Inflammatory macrophage treated with lipopolysaccharide for 4 hours (primary cell): ENCODE results near the gene FEM1C.
A peak's percentile ranks its signal among the peaks of the same experiment; 100 is the strongest.

ENCODE experiments used
- DNase-seq: peaks from one replicate; pipeline ENCODE4 v3.0.0-alpha.2; 2020

Gene FEM1C

DNA sequence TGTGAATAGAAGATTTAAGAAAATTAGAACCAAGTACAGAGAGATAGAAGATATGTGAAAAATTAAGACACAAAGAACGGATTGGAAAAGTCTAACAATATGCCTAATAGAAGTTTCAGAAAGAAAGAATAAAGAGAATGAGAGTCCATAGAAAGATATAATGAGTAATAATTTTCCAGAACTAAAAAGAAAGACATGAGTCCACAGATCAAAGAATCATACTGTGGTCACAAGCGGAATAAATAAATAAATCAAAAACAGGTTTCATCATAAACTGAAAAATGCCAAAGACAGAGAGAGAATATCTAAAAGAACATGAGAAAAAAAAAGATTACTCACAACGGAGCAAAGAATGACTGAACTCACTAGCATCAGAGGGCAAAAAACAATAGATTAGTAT, 32.9 kb downstream of the FEM1C start:
- DNase-seq: no peak

DNA sequence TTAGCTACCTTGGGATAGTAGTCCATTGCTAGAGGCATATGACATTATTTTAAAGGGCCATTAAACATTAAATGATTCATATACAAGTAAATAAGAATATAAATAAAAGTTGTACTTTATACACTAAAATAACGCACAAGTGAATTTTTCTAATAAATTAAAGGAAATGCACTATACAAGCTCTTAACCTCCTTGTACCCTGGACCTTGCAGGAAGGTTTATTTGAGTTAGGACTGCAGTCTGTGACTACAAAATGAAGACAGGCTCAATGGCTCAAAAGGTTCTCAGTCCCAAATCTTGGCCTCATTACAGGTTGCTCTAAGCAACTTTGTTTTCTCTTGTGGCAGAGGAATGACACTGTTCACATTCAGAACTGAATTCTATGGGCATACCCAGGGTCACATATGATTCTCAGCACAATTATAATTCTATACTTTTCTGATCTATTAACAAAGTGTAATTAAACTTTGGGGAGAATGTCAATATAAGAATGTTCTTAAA, 34.4 kb downstream of the FEM1C start:
- no peak for DNase-seq

DNA sequence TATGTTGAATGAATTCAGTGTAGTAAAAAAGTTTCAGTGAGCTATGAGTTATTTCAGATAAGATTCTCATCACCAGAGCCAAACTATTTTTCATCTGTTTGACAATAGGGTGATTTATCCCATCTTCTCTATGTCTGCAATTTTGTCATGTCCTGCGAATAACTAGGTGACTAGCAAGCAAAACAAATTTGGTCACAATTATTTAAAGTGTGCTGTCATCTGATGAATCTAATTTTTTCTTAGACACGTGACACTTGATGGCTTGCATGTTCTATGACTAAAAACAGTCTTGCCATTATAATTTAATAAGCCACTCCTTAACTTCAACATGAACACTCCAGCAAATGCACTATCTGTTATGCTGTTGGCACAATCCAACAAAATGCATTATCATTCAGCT, 35.0 kb downstream of the FEM1C start:
- no peak for DNase-seq

DNA sequence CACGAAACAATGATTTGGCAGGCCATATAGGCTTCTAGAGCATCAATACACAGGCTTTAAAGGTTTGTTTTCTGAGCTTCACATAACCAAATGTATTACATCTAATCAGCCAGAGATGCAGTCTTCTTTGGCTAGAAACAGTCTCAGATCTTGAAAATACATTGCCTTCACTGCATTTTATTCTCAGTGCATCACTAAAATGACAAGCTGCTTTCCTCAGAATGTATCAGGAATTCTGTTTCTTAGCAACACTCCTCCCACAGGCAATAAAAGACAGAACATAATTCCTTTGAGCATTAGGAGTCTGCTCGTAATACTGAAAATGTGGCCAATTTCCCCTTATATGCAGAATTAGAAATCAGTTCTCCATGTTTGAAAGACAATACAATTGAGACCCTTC, 36.9 kb downstream of the FEM1C start:
- no peak for DNase-seq

DNA sequence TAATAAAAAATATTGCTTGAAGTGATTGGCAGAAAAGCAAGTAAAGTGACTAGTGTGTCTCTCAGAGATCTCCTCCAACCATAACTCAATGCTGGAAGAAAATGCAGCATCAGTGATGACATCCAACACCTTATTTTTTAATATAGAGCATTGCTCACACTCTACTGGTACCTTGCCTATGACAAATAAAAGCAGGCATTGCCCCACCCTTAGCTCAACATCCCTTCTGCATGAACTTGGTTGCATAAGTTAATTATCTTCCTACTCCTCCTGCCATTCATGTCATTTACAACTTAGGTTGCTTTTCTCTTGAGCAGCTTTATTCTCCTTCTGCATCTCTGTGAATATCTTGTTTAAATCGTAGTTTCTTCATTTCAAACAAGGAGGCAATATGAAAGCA, 41.2 kb downstream of the FEM1C start:
- DNase-seq: no peak

DNA sequence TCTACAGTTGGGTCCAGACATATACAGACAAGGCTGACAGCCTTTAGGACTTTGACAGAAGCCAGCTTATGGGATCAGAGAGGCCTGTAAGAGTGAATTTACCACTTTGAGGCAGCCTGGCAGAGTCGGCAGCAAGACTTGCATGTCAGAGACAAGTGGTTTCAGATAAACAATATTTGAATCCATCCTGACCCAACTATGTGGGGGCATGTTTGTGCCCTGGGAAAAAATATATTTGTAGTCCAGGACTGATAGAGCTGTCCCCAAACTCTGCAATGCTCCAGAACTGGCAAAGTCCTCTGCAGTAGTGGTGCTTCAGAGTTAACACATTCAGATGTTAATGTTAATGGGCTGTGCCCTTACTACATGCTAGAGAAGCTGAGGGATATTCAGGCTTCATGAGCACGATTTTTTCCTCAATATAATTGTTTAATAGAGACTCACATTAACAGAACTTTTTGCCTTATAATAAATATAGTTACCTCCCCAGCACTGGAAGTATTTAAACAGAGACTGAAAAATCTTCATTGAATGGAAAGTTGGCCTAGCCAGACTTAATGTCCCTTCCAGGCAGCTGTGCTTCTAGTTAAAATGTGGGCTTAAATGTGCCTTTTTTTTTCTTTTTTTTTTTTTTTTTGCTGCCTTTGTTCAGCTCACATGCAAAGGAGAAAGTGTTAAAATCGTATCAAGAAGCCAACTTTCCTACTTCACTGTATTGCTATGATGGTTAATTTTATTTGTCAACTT, 42.9 kb downstream of the FEM1C start:
- DNase-seq: no peak

DNA sequence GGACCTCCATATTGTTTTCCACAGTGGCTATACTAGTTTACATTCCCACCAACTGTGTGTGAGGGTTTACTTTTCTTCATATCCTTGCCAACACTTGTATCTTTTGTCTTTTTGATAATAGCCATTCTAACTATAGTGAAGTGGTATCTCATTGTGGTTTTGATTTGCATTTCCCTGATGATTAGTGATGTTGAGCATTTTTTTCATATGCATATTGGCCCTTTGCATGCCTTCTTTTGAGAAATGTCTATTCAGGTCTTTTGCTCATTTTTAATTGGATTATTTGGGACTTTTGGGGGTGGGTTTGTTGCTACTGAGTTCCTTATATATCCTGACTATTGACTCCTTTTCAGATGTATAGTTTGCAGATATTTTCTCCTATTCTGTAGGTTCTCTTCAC, 44.4 kb downstream of the FEM1C start:
- no peak for DNase-seq

DNA sequence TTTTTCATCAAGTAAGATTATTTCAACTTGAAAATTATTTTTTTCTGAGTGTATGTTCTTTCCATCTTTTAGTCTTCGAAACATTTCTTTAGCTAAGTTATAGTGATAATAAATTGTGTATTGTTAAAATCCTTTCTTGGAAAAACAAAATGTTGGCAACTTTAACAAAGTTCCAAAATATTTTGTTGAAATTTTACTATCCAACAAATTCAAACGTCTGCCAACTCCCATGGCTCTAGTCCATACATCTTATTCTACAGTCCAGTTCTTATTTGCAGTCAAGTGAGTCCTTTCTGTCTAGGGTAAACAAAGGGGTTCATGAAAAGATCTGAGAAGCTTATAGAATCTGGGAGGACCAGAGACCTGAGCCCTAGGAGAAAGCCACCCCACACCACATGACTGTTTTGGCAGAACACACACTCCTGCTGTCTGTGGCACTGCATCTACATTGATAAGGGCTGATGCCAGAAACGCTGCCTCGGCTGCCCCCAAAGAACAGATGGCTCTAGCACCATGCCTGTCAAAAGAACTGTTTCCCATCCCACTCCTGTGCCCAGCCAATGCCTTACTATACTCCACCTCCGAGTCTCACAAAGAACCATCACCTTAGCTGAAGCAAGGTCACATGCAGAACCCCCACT, 47.5 kb downstream of the FEM1C start:
- DNase-seq: no peak

DNA sequence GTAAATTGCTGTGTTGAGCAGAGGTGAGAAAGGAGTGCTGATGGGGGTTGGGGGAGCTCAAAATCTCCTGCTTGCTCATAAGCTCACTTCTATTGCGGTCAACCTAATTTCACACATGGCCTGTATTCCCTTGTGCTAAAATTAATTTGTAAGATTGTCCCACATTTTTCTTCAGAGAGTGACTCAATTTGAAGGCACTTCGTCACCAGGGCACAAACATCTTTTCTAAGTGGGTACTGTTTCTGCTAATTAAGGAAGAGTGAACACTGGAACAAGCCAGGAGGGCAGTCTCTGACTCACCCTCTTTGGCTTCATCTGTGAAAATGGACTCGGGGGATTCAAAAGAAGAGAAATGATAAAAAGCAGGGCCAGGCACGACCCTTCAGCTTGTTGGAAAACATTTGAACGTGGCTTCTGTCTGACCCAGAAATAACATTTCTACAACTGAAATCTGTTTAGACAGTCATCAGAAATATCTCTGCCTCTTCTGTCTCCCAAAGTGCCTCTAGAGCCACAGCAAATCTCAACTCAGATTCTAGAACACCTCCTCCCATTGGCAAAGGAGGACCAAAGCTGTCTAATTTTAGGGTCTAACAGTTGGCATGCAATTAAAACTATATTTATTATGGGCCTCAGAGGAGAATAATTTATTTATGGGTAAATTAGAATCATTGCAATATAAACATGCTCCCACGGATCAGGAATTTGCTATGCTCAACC, 49.8 kb downstream of the FEM1C start:
- DNase-seq: no peak

DNA sequence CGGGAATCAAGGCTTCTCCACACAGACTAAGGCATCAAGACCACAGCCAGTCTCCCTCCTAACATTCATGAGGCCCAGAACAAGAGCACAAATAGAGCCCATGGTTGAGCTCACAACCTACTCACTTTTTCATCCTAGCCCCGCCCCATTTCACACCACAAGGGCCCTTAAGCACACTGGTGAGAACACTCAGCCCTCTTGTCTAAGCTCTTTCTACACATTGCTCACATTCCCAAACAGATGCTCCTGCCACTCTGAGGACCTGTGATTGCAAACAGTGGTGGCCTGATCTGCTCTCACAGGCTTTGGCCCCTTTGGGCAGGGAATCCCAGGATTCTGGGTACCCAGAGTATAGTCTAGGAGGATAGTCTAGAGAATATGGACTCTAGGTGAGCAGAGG, 54.0 kb downstream of the FEM1C start:
- no peak for DNase-seq

DNA sequence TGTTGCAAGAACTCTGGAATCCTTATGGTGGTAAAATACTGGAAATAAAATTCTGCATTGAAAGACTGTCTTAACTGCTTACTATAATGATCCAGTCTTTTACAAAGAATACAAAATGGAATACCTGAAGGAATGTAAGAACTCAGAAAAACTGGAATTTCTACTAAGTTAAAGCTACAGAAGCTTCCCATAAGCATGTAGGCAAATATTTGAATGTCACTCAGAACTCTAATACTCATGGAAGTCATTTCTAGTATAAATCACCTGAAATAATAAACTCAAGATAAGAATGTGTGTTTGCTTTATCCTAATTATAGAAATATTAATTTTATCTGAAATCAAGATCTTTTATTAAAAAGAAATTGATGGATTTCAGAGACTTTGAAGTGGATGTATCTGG, 54.8 kb downstream of the FEM1C start:
- DNase-seq: no peak

DNA sequence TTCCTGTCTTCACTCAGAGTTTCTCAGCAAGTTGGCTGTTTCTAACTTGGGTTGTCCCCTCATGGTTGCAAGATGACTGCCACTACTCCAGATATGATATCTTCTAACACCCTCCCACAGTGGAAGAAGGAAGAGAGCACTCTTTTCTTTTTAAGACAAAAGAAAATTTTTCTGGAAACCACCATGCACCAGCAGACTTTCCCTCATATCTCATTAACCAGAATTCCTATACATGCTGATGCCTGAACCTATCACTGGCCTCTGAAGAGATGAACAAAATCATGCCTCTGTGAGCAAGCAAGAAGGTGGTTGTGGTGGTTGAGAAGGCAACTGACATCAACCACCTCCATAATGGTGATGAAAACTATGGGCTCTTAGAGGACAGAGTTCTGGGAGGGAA, 56.8 kb downstream of the FEM1C start:
- peak; percentile 23 for DNase-seq

DNA sequence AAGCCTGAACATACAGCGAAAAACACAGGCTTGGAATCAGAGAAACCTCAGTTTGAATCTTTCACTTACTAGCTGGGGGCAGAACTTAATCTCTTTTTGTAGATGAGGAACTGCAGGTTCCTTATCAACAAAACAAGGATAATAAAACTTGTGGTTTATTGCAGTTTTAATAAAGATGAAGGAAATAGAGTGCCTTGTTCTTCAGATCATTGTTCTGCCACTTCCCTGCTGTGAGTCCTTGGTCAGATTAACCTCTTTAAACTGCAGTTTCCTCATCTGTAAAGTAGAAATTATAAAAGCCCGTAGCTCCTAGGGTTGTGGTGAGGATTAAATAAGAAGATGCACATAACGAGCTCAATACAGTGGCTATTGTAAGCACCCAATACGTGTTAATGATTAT, 57.4 kb downstream of the FEM1C start:
- no peak for DNase-seq

DNA sequence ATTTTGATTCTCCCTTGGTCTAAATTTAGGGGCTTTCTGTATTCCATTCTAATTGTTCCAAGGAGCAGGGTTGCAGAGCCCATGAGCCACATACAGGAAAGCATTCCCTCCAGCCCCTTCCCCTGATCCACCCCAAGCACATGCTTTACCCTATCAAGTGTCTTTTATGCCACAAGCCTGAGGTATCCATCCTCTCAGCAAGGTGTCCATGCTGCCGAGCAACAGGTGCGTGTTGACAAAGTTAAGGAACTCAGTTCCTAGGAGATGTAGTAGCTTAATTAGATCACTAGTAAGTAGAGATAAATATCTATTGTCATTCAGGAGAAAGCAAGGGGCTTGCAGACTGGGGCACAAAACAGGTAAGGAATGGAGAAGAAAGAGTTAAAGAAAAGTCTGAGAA, 57.8 kb downstream of the FEM1C start:
- no peak for DNase-seq

DNA sequence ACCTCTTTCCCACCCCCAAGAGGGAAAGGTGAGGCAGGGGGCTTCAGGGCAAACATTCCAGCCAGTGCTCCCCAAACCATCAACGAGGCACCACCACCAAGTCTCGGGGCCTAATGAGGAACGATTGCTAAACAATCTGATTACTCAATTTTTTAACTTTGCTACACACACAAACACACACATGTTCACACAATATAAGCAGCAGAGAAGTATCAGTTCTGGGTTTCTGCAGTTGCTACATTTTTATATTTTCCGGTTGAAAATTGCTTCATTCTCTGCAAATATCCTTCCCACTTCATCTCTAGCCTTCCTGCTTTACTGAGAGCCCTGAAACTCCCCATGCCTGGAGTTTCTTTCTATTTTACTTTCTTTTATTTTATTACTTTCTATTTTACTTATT, 60.2 kb downstream of the FEM1C start:
- peak; percentile 95 for DNase-seq

DNA sequence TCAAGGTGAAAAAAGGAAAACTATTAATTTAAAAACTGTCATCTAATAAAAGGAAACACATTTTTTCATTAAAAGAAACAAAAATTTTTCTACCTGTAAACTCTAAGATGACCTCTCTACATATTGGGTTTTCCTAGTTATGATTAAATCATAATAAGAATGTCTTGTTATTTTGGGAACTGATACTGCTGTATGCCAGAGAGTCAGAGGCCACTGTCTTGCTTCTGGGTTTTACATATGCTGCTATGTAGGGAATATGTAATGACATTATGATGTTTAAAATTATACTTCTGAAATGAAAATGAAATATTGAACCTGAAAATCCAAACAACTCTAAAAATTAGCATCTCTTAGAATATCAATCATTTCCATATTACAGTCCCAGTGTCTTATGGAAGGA, 63.7 kb downstream of the FEM1C start:
- peak; percentile 31 for DNase-seq

DNA sequence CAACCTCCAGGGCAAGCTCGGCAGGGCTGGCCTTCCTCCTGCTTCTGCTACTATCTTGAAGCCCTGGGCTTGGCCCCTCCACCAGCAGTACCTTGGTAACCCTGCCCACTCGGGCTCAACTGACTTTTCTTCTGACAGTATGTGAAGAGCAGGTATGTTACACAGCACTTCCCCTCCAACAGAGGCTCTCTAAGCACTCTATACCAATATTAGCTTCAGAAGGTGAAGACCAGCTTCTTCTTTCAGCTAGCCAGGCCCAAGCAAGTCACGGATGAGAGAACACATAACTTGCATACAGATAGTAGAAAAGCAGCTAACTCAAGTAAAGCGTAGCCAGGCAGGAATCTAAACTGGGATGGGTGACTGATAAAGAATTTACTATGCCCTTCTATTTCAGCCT, 64.3 kb downstream of the FEM1C start:
- DNase-seq: no peak

DNA sequence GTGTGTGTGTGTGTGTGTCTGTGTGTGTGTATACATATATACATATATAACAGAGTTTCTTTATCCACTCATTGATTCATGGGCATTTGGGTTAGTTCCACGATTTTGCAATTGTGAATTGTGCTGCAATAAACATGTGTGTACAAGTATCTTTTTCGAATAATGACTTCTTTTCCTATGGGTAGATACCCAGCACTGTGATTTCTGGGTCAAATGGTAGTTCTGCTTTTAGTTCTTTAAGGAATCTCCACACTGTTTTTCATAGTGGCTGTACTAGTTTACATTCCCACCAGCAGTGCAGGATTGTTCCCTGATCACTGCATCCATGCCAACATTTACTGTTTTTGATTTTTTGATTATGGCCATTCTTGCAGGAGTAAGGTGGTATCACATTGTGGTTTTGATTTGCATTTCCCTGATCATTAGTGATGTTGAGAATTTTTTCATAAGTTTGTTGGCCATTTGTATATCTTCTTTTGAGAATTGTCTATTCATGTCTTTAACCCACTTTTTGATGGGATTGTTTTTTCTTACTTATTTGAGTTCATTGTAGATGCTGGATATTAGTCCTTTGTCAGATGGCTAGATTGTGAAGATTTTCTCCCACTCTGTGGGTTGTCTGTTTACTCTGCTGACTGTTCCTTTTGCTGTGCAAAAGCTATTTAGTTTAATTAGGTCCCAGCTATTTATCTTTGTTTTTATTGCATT, 65.3 kb downstream of the FEM1C start:
- peak; percentile 48 for DNase-seq

DNA sequence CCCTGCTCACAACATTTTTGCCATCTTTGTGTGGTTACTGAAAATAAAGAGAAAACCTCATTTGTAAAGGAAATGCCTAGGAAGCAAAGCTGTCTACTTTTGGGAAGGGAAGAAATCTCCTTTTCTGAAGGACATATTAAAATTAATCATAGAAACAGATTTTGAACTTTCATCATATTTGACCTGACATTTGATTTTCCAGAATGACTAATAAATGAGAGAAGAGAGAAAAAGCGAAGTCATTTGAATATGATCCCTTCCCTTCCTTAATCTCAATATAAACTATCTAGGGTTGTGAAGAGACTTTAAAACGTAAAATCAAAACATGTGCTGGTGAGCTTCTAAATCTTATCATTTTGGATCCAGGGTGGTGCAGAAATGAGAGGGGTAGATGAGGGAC, 66.3 kb downstream of the FEM1C start:
- DNase-seq: peak; percentile 38

DNA sequence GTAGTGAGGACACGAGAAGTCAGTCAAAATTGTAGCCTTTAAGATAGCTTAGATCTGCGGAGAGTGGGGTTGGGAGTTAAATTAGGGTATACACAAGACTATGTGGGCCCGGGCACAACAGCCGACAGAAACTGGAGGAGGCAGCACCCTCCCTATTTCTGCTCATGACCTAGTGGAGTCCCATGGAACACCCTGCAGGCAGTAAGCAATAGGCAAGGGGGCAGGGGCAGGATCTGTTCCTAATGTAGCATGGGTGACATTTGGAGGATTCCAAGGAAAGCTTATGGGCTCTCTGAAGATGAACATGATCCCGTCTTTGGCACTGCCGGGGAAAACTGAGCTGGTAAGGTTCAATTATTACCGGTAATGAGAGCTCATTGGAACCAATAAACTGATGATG, 67.0 kb downstream of the FEM1C start:
- DNase-seq: no peak

DNA sequence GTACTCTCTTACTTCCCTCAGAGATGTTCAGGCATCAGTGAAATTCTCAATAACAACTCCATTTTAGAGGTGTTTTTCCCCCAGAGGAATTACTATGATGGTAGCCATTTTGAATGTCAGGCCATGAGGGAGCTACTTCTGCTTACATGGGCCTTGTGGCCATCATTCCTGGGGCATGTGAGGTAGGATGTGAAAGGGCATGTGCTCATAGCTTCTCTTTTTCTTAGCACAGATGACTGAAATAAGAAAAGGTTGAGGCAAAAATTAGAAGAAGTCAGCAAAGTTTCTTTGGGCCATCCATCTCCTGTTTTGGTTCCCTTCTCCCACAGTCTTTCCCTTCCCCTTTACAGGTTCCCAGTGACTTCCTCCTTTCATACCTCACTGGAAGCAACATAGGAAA, 68.8 kb downstream of the FEM1C start:
- peak; percentile 80 for DNase-seq

DNA sequence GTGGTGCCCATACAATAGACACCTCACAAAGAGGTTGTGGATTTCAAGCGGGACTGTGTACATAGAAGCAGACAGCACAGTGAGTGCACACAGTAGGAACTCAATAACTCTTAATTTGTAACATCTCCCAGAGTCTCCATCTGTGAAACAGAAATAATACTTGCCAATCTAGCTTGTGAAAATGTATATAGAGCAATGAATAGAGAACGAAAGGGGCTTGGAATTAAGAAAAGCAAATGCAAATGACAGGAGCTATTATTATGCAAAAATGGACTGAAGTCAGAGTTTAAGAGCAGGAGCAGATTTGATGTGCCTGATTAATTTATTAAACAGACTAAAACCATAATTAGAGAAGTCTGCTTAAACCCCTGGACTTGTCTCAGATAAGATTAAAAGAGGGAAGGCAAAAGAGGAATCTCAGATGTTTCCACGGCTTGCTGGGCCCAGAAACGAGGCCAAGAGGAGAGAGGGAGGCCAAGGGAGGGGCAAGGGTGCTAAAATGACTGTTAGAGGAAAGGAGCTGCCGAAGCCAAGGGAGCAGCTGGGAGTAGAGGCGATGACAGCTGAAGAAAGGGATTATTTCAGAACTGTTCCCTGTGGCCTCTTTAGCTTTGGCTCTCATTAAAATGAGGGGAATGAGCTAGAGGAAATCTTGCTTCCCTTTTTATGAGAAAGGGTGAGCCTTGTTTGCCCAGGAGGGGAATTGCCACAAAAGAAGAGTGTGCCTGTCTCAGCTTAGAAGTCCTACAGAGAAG, 72.1 kb downstream of the FEM1C start:
- DNase-seq: peak; percentile 33
